ENCODE data around the gene TMEM95. TPM values are rescaled to one million over a fixed set of nuclear protein-coding genes. Genes with fewer than 3 reads are reported as not detected.

The TMEM95 gene
- total and polyA plus RNA-seq, 2 experiments from 2014 or later = not detected

- no peak for TF ChIP-seq NANOG (IDR thresholded peaks at IDR 0.05; ENCODE audit: borderline replicate concordance)
- no peak for TF ChIP-seq ZNF331 (CRISPR knock-in tag; IDR thresholded peaks at IDR 0.05; ENCODE audit: low read depth)
- no peak for TF ChIP-seq JUNB (IDR thresholded peaks at IDR 0.05; ENCODE audit: unreplicated experiment)
- no peak for TF ChIP-seq CREB1 (CRISPR knock-in tag; IDR thresholded peaks at IDR 0.05; ENCODE audit: low read depth)
- no peak for TF ChIP-seq EZH2phosphoT487 (IDR thresholded peaks at IDR 0.05; ENCODE audit: unreplicated experiment)
- TF ChIP-seq CTCF (conservative IDR thresholded peaks at IDR 0.05; ENCODE audit: low read depth in 2 of 2) = no peak
Measured at GRCh38 chr17:7354262-7354843, 603 bp upstream of the TMEM95 start (continued).

GRCh38 chr17:7355573-7355972 is 617 bp downstream of the TMEM95 start:
- Mint-ChIP-seq H3K9me3 (no peaks in the 10 kb centered on the region), H3K4me3 (no peak overlapping the region), H3K27ac (no peak overlapping the region), H3K36me3 (ENCODE audit: low read depth) (peaks cover 4% of the 10 kb centered on the region; the same call in 1 of the 3 replicates), H3K27me3 (ENCODE audit: insufficient read depth, low read depth, poor library complexity) (peaks cover 32% of the 10 kb centered on the region), H3K4me1 (peaks cover 18% of the 10 kb centered on the region)
- no peak overlapping the region for H2AFZ ChIP-seq
- no peaks in the 10 kb centered on the region for H3K79me2 ChIP-seq (replicated peaks; ENCODE audit: insufficient read depth)
- no peaks in the 10 kb centered on the region for H3K36me3 ChIP-seq (ENCODE audit: insufficient read depth)
- no peak for DNase-seq (ENCODE audit: low spot score)
- H3F3A ChIP-seq (replicated peaks; ENCODE audit: low read depth) = peaks cover 9% of the 10 kb centered on the region
- no peaks in the 10 kb centered on the region for H3K27me3 ChIP-seq (ENCODE audit: insufficient read depth)
- H3K4me2 ChIP-seq = no peak overlapping the region
- H3K4me3 ChIP-seq = no peak overlapping the region
- ATAC-seq = no peak
- no peak overlapping the region for H3K27ac ChIP-seq (ENCODE audit: low read depth)
- no peak for TF ChIP-seq CTCF (conservative IDR thresholded peaks at IDR 0.05; ENCODE audit: low read depth in 2 of 2)
- TF ChIP-seq POLR2AphosphoS5 (IDR thresholded peaks at IDR 0.05; ENCODE audit: low read depth) = no peak
- TF ChIP-seq STAT1 (IDR thresholded peaks at IDR 0.05; ENCODE audit: unreplicated experiment) = no peak
- TF ChIP-seq REST (IDR thresholded peaks at IDR 0.05; ENCODE audit: unreplicated experiment) = no peak
- no peak for TF ChIP-seq EZH2phosphoT487 (IDR thresholded peaks at IDR 0.05; ENCODE audit: unreplicated experiment)
- TF ChIP-seq EZH2 (IDR thresholded peaks at IDR 0.05; ENCODE audit: low read depth, unreplicated experiment) = no peak
- no peak for TF ChIP-seq ETS1 (IDR thresholded peaks at IDR 0.05)
- no peak for TF ChIP-seq JUNB (IDR thresholded peaks at IDR 0.05; ENCODE audit: unreplicated experiment)
- no peak for TF ChIP-seq NANOG (IDR thresholded peaks at IDR 0.05; ENCODE audit: borderline replicate concordance)
- TF ChIP-seq ZNF331 (CRISPR knock-in tag; IDR thresholded peaks at IDR 0.05; ENCODE audit: low read depth) = no peak
- no peaks in the 10 kb centered on the region; the same call in 1 of the 2 replicates for H4K20me1 ChIP-seq (replicated peaks; ENCODE audit: insufficient read depth)
- H3K9me2 ChIP-seq (ENCODE audit: insufficient read depth) = no peaks in the 10 kb centered on the region
- peaks cover 18% of the 10 kb centered on the region for H3K4me1 ChIP-seq (ENCODE audit: insufficient read depth)

All from GM23338 (cell line).